ENCODE measurements around the gene AHNAK.

DNA sequence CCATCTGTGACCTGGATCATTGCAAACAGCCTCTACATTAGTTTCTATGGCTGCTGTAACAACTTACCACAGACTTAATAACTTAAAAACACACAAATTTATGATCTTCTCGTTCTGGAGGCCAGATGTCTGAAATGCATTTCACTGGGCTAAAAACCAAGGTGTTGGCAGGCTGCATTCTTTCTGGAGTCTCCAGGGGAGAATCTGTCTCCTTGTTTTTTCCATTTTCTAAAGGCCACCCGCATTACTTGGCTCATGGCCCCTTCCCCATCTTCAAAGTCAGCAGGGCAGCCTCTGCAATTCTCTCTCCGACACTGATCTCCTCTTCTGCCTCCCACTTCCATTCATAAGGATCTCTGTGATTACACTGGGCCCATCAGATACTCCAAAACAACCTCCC, 116.2 kb downstream of the AHNAK start:
- TF ChIP-seq TAF1 (IDR thresholded peaks at IDR 0.05; ENCODE audit: borderline replicate concordance, low read depth, low read length) (no peak), POLR2A (IDR thresholded peaks at IDR 0.05; ENCODE audit: low read depth, low read length) (no peak)

Data from GM12892 (cell line).